ENCODE measurements around the gene PLEKHM3. TPM values are rescaled to one million over a fixed set of nuclear protein-coding genes. Genes with fewer than 3 reads are reported as not detected.

Gene PLEKHM3
- total and polyA plus RNA-seq, 2 of the 13 experiments (the other 11 are each of a cell fraction or from before 2014, with no cell fraction given), result 4.5 to 4.7 TPM

DNA sequence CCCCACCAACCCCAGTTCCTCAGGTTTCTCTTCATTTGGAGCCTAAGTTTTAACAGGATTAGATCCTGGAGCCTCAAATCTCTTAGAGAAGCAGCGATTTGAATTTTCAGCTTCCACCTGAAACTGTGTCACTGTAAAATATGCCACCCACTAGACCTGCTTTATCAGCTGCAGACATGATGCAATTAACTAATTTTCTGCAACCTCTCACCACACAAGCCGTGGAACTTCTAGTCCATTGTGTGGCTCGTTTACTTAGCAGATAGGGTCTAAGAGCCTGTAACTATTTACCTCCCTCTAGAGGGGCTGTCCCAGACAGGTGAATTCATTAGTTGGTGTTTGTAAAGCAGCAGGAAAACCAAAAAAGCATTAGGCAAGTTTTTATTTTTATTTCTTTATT, 224.1 kb downstream of the PLEKHM3 start (continued):
- TF ChIP-seq, protein P1, sequence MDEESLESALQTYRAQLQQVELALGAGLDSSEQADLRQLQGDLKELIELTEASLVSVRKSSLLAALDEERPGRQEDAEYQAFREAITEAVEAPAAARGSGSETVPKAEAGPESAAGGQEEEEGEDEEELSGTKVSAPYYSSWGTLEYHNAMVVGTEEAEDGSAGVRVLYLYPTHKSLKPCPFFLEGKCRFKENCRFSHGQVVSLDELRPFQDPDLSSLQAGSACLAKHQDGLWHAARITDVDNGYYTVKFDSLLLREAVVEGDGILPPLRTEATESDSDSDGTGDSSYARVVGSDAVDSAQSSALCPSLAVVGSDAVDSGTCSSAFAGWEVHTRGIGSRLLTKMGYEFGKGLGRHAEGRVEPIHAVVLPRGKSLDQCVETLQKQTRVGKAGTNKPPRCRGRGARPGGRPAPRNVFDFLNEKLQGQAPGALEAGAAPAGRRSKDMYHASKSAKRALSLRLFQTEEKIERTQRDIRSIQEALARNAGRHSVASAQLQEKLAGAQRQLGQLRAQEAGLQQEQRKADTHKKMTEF (CRISPR knock-in tag; IDR thresholded peaks at IDR 0.05), result peak; percentile 53; the same call in 1 of the 2 replicates

DNA sequence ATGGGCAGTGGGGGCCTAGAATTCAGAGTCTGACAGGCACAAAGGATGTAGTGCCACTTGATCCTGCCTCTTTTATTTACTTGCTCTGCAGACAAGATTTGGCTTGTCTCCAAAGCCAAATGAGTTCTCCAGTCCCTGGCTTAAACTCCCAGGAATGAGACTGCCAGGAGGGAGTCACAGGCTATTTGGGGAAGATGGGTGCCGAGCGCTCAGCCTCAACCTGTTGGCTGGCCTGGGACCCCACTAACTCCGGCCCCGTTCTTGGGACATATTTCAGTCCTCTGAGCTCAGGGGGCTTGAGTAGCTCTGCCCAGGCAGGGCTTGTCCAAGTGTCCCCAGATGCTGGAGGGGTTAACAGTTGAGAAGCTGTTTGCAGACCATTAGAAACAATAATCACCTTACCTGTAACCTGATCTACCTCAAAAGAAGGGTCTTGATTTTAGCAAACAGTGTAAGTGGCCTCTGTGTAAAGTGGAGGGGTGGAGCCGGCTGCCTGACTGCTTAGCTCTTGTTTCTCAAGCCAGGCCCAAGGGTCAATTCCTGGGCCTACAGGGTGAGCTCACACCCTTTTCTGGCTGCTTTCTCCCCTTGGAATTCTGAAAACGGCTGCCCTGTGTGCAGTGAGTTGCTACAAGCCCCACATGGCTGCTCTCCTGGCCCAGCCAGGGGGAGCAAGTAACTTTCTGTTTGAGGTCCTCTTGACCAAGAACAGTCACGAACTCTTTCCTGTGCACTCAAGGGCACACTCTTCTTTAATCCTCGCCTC, 228.6 kb downstream of the PLEKHM3 start:
- intact Hi-C loops (cut with micrococcal nuclease; ENCODE audit: unreplicated experiment), result loop anchor here (1.0 to 2.0 kb wide), 4 partner anchors 16 to 74 kb away; no protein-coding TSS in a partner anchor
- in situ Hi-C loops (cut with HindIII; ENCODE audit: extremely low pct_ligation_motif_present, low pct_unique_long_range_greater_than_20kb), result no loop called here
- WGBS (ENCODE audit: low lambda C conversion rate), result 0% methylated on average over 7 of the region's 8 CpGs
- TF ChIP-seq TBL1XR1 (IDR thresholded peaks at IDR 0.05; ENCODE audit: borderline replicate concordance, low read length, partially characterized antibody), result no peak
- TF ChIP-seq NFKBIZ (CRISPR knock-in tag; IDR thresholded peaks at IDR 0.05), result peak; percentile 75; the same call in 1 of the 2 replicates
- TF ChIP-seq NKX3-1 (CRISPR knock-in tag; IDR thresholded peaks at IDR 0.05), result peak; percentile 98
- TF ChIP-seq KLF13 (CRISPR knock-in tag; IDR thresholded peaks at IDR 0.05), result 0 out of 2 replicates have a peak, but pooled peaks have one; percentile 37
- 0 out of 2 replicates have a peak, but pooled peaks have one; percentile 47 for TF ChIP-seq NFIC (IDR thresholded peaks at IDR 0.05; ENCODE audit: low read length)
- TF ChIP-seq MAF1 (CRISPR knock-in tag; IDR thresholded peaks at IDR 0.05; ENCODE audit: borderline replicate concordance), result no peak; the same call in 1 of the 2 replicates
- TF ChIP-seq, protein P2, sequence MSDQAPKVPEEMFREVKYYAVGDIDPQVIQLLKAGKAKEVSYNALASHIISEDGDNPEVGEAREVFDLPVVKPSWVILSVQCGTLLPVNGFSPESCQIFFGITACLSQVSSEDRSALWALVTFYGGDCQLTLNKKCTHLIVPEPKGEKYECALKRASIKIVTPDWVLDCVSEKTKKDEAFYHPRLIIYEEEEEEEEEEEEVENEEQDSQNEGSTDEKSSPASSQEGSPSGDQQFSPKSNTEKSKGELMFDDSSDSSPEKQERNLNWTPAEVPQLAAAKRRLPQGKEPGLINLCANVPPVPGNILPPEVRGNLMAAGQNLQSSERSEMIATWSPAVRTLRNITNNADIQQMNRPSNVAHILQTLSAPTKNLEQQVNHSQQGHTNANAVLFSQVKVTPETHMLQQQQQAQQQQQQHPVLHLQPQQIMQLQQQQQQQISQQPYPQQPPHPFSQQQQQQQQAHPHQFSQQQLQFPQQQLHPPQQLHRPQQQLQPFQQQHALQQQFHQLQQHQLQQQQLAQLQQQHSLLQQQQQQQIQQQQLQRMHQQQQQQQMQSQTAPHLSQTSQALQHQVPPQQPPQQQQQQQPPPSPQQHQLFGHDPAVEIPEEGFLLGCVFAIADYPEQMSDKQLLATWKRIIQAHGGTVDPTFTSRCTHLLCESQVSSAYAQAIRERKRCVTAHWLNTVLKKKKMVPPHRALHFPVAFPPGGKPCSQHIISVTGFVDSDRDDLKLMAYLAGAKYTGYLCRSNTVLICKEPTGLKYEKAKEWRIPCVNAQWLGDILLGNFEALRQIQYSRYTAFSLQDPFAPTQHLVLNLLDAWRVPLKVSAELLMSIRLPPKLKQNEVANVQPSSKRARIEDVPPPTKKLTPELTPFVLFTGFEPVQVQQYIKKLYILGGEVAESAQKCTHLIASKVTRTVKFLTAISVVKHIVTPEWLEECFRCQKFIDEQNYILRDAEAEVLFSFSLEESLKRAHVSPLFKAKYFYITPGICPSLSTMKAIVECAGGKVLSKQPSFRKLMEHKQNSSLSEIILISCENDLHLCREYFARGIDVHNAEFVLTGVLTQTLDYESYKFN (CRISPR knock-in tag; conservative IDR thresholded peaks at IDR 0.05), result peak; percentile 80
- 0 out of 2 replicates have a peak, but pooled peaks have one; percentile 21 for TF ChIP-seq TSC22D2 (CRISPR knock-in tag; IDR thresholded peaks at IDR 0.05; ENCODE audit: borderline replicate concordance)
- no peak for TF ChIP-seq ZNF367 (CRISPR knock-in tag; IDR thresholded peaks at IDR 0.05; ENCODE audit: borderline replicate concordance)
- TF ChIP-seq ZNF564 (CRISPR knock-in tag; IDR thresholded peaks at IDR 0.05), result no peak
- peak; percentile 59 for TF ChIP-seq HOXA3 (CRISPR knock-in tag; IDR thresholded peaks at IDR 0.05)
- TF ChIP-seq ZNF329 (CRISPR knock-in tag; IDR thresholded peaks at IDR 0.05; ENCODE audit: low read depth), result no peak
- TF ChIP-seq, protein P3, sequence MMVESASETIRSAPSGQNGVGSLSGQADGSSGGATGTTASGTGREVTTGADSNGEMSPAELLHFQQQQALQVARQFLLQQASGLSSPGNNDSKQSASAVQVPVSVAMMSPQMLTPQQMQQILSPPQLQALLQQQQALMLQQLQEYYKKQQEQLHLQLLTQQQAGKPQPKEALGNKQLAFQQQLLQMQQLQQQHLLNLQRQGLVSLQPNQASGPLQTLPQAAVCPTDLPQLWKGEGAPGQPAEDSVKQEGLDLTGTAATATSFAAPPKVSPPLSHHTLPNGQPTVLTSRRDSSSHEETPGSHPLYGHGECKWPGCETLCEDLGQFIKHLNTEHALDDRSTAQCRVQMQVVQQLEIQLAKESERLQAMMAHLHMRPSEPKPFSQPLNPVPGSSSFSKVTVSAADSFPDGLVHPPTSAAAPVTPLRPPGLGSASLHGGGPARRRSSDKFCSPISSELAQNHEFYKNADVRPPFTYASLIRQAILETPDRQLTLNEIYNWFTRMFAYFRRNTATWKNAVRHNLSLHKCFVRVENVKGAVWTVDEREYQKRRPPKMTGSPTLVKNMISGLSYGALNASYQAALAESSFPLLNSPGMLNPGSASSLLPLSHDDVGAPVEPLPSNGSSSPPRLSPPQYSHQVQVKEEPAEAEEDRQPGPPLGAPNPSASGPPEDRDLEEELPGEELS (CRISPR knock-in tag; IDR thresholded peaks at IDR 0.05), result peak; percentile 76
- TF ChIP-seq NR2F1 (CRISPR knock-in tag; IDR thresholded peaks at IDR 0.05), result peak in 1 of 2 experiments; percentile 64; a peak in 2 of 4 replicates

More for the DNA sequence above, 228.6 kb downstream of the PLEKHM3 start:
- ATAC-seq (peak; percentile 76), FAIRE-seq (peak; percentile 66), DNase-seq (ENCODE audit: low spot score) (peak; percentile 87)
- peak overlapping the region; percentile 55 for H2AFZ ChIP-seq (ENCODE audit: low read length)
- ChIA-PET POLR2A (interaction anchor here (0.7 to 8.1 kb wide), 21 partner anchors 9 to 174 kb away, joined by 3 to 138 read pairs (median 5); partner anchors contain the start of gene FZD5), CTCF (ENCODE audit: low intra/inter-chr PET ratio, low total read pairs) (no interaction called here)
- H3K27me3 ChIP-seq (ENCODE audit: control insufficient read depth in 1 of 2, insufficient read depth in 2 of 2, low read length in 2 of 2), result no peaks in the 10 kb centered on the region
- H3K4me3 ChIP-seq (replicated peaks in 1 of 3; ENCODE audit: insufficient read depth in 1 of 3, low read depth in 2 of 3, low read length in 3 of 3), result peak overlapping the region; percentile 5 to 47 (median 8); a peak in 5 of 6 replicates
- BruUV-seq (replicated peaks), result TSS peak; percentile 63
- no peaks in the 10 kb centered on the region for H3K9me3 ChIP-seq (ENCODE audit: low read length)
- no peaks in the 10 kb centered on the region for H3K79me2 ChIP-seq (ENCODE audit: insufficient read depth, low read length)
- H4K20me1 ChIP-seq (ENCODE audit: insufficient read depth, low read length), result no peaks in the 10 kb centered on the region
- peaks cover 91% of the 10 kb centered on the region for H3K4me1 ChIP-seq (ENCODE audit: insufficient read depth, low read length)
- peak overlapping the region; percentile 62 for H3K9ac ChIP-seq (ENCODE audit: insufficient read depth, low read depth, low read length)
- peak overlapping the region; percentile 87 for H3K4me2 ChIP-seq (ENCODE audit: low read depth, low read length)
- peak overlapping the region; percentile 84 for H3K27ac ChIP-seq (ENCODE audit: extremely low read length, insufficient read depth, low read length)
- H3K36me3 ChIP-seq (replicated peaks in 1 of 2; ENCODE audit: control insufficient read depth in 1 of 2, insufficient read depth in 2 of 2, low read length in 2 of 2), result no peaks in the 10 kb centered on the region

Data from HepG2 (cell line).